HUES6 (cell line): ENCODE results near the gene ZNF516.

ENCODE experiments used
- H3K27ac ChIP-seq: 2 replicates; pipeline ENCODE4 v1.7.0; 2013; ENCODE audit warnings: low read depth, mild to moderate bottlenecking, low read length, inconsistent platforms
- H3K27me3 ChIP-seq: 2 replicates; pipeline ENCODE4 v1.6.1; 2013; ENCODE audit warnings: low read length; ENCODE audit not compliant: control insufficient read depth, insufficient read depth
- H3K36me3 ChIP-seq: 2 replicates; pipeline ENCODE4 v1.6.1; 2013; ENCODE audit warnings: low read length; ENCODE audit not compliant: control insufficient read depth, insufficient read depth
- H3K4me1 ChIP-seq: 2 replicates; pipeline ENCODE4 v1.6.1; 2013; ENCODE audit warnings: low read length; ENCODE audit not compliant: control insufficient read depth, insufficient read depth
- H3K4me3 ChIP-seq: 2 replicates; pipeline ENCODE4 v1.5.1; 2013; ENCODE audit warnings: low read depth, low read length
- H3K9ac ChIP-seq: one replicate; pipeline ENCODE4 v1.6.1; 2013; ENCODE audit warnings: mild to moderate bottlenecking, low read length
- H3K9me3 ChIP-seq: 2 replicates; pipeline ENCODE4 v1.6.1; 2013; ENCODE audit warnings: low read depth, low read length; ENCODE audit not compliant: control insufficient read depth, insufficient read depth

ZNF516 gene

GRCh38 chr18:76425146-76426131, 69.6 kb downstream of the ZNF516 start:
- Histone ChIP-seq H3K36me3 (no peaks in the 10 kb centered on the region), H3K27ac (no peak overlapping the region), H3K27me3 (no peaks in the 10 kb centered on the region), H3K9ac (no peak overlapping the region), H3K4me3 (no peak overlapping the region), H3K9me3 (no peaks in the 10 kb centered on the region), H3K4me1 (peaks cover 21% of the 10 kb centered on the region)

GRCh38 chr18:76422838-76423237, 72.2 kb downstream of the ZNF516 start:
- Histone ChIP-seq H3K27ac (no peak overlapping the region), H3K9me3 (no peaks in the 10 kb centered on the region), H3K9ac (no peak overlapping the region), H3K36me3 (no peaks in the 10 kb centered on the region), H3K4me1 (peaks cover 21% of the 10 kb centered on the region), H3K27me3 (no peaks in the 10 kb centered on the region), H3K4me3 (no peak overlapping the region)

- Histone ChIP-seq H3K4me3 (no peak overlapping the region), H3K27me3 (no peaks in the 10 kb centered on the region), H3K36me3 (no peaks in the 10 kb centered on the region), H3K9ac (no peak overlapping the region), H3K9me3 (no peaks in the 10 kb centered on the region), H3K4me1 (peaks cover 21% of the 10 kb centered on the region), H3K27ac (no peak overlapping the region)
These were observed 72.9 kb downstream of the ZNF516 start for GRCh38 chr18:76422121-76422520.

DNA sequence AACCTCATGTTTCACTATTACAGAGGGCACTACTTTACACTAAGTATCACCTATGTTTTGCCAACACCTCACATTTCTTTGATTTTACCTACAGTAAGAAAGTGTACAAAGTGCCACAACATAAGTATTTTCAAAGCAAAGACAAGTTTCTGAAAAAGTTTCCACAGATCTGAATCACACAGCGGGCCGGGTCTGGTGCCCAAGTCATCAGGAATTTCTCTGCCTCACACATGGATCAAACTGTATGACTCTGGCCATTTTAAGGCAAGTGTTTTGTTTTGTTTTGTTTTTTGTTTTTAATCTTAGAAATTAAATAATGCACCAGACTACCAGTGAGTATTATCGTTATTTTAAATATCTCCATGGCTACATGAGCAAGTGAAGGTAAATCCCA, 73.4 kb downstream of the ZNF516 start:
- Histone ChIP-seq H3K27ac (no peak overlapping the region), H3K9me3 (no peaks in the 10 kb centered on the region), H3K9ac (no peak overlapping the region), H3K4me3 (no peak overlapping the region), H3K27me3 (no peaks in the 10 kb centered on the region), H3K4me1 (peaks cover 21% of the 10 kb centered on the region), H3K36me3 (no peaks in the 10 kb centered on the region)

GRCh38 chr18:76420898-76421684, 74.0 kb downstream of the ZNF516 start:
- Histone ChIP-seq H3K27ac (no peak overlapping the region), H3K4me1 (peaks cover 16% of the 10 kb centered on the region), H3K9ac (no peak overlapping the region), H3K27me3 (no peaks in the 10 kb centered on the region), H3K4me3 (no peak overlapping the region), H3K36me3 (no peaks in the 10 kb centered on the region), H3K9me3 (no peaks in the 10 kb centered on the region)

DNA sequence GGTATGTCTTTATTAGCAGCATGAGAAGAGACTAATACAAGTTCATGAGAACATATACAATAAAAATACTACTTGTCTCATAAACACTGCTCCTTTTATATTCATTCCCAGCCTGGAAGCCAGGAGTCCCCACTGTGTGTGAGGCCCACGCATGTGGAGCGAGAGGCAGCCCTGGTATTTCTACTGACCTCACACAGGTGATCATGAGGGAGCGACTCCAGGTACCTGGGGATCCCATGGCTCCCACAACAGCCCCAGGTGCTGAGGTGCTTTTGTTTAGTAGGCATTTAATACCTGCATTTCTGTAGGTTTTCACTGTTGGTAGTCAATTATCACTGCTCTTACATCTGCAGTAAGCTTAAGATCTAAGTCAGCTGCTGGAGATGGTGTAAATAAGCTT, 75.2 kb downstream of the ZNF516 start:
- Histone ChIP-seq H3K4me1 (peaks cover 5% of the 10 kb centered on the region), H3K9me3 (no peaks in the 10 kb centered on the region), H3K36me3 (no peaks in the 10 kb centered on the region), H3K27ac (no peak overlapping the region), H3K4me3 (no peak overlapping the region), H3K27me3 (no peaks in the 10 kb centered on the region), H3K9ac (no peak overlapping the region)

- Histone ChIP-seq H3K36me3 (peaks cover 6% of the 10 kb centered on the region; the same call in 1 of the 2 replicates), H3K27me3 (no peaks in the 10 kb centered on the region), H3K4me3 (no peak overlapping the region), H3K9ac (no peak overlapping the region), H3K4me1 (peaks cover 10% of the 10 kb centered on the region), H3K9me3 (no peaks in the 10 kb centered on the region), H3K27ac (no peak overlapping the region)
These were observed 78.1 kb downstream of the ZNF516 start for GRCh38 chr18:76416911-76417310.

GRCh38 chr18:76414936-76415621, 80.0 kb downstream of the ZNF516 start:
- Histone ChIP-seq H3K9ac (no peak overlapping the region), H3K4me3 (no peak overlapping the region), H3K36me3 (peaks cover 6% of the 10 kb centered on the region; the same call in 1 of the 2 replicates), H3K4me1 (peaks cover 6% of the 10 kb centered on the region), H3K27ac (no peak overlapping the region), H3K27me3 (no peaks in the 10 kb centered on the region), H3K9me3 (0 out of 2 replicates have a peak, but pooled peaks cover under 1% of the 10 kb centered on the region)

GRCh38 chr18:76412818-76413565, 82.0 kb downstream of the ZNF516 start:
- H3K27me3 ChIP-seq: no peaks in the 10 kb centered on the region
- H3K9ac ChIP-seq: no peak overlapping the region
- 0 out of 2 replicates have a peak, but pooled peaks cover 6% of the 10 kb centered on the region for H3K9me3 ChIP-seq
- H3K4me1 ChIP-seq: peaks cover 6% of the 10 kb centered on the region
- no peak overlapping the region for H3K4me3 ChIP-seq
- no peak overlapping the region for H3K27ac ChIP-seq
- peaks cover 11% of the 10 kb centered on the region; the same call in 1 of the 2 replicates for H3K36me3 ChIP-seq
